Measurements from ENCODE around the gene OPRM1.

DNA sequence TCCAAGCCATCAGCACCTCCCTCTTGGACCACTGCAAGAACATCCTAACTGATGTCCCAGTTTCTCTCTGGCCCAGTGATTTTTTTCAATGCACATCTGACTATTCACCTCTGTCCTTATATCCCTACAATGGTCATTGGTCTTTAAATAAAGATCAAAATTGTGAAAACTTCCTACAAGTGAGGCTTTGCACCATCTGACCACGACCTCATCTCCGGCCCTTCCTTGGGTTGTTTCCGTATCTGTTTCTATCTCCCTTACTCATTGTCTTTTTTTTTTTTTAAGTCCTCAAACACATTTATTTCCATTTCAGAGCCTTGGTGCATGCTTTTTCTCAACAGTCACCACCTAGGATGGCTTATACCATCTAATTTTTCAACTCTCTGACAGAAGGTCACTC, 229.4 kb downstream of the OPRM1 start:
- TF ChIP-seq, protein P1, sequence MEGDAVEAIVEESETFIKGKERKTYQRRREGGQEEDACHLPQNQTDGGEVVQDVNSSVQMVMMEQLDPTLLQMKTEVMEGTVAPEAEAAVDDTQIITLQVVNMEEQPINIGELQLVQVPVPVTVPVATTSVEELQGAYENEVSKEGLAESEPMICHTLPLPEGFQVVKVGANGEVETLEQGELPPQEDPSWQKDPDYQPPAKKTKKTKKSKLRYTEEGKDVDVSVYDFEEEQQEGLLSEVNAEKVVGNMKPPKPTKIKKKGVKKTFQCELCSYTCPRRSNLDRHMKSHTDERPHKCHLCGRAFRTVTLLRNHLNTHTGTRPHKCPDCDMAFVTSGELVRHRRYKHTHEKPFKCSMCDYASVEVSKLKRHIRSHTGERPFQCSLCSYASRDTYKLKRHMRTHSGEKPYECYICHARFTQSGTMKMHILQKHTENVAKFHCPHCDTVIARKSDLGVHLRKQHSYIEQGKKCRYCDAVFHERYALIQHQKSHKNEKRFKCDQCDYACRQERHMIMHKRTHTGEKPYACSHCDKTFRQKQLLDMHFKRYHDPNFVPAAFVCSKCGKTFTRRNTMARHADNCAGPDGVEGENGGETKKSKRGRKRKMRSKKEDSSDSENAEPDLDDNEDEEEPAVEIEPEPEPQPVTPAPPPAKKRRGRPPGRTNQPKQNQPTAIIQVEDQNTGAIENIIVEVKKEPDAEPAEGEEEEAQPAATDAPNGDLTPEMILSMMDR (IDR thresholded peaks at IDR 0.05; ENCODE audit: insufficient read depth, low read length) = no peak
- TF ChIP-seq POLR2AphosphoS5 (IDR thresholded peaks at IDR 0.05; ENCODE audit: low read depth) = no peak

Data from HL-60 (cell line).